ENCODE measurements around the gene KCTD5.

DNA sequence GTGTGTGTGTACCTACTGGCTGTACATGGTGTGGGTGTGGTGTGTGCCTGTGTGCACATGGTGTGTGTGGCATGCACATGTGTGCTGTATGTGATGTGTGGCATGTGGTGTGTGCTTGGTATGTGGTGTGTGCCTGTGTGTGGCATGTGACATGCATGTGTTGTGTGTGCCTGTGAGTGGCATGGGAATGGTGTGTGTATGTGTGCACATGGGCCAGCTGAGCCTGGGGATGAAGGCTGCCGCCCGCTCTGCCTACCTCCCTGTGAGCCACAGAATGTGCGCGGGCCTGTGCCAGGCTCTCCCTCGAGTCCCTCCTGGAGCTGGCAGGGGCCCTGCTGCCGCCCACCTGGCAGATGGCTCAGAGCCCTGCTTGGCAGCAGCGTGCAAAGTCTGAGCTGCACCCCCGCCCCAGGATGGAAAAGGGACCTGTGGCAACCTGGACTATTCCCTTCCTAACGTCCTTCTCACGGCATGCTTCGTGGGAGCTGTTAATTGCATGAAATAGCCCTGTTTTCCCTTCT is 28.4 kb downstream of the KCTD5 start:
- TF ChIP-seq CTCF (IDR thresholded peaks at IDR 0.05) = no peak
- TF ChIP-seq EZH2phosphoT487 (IDR thresholded peaks at IDR 0.05) = no peak
- no peak for TF ChIP-seq EZH2 (IDR thresholded peaks at IDR 0.05)

Data from neural progenitor cell (in vitro differentiated cells).